A549 (cell line): Measurements from ENCODE around the gene CTNNBL1.

ENCODE experiments used
- FOSL2 ChIP-seq, 2 experiments: fragments of 450-650 bp in 1 of 2; fragments of >200 bp in 1 of 2; sonication (Bioruptor Twin) in 1 of 2; formaldehyde crosslinking; IDR thresholded peaks; 2 replicates each; pipeline versions ENCODE4 v1.5.0 to v1.6.1; 2016 to 2020; ENCODE audit warnings: mild to moderate bottlenecking in 1 of 2, moderate library complexity in 1 of 2
- TF ChIP-seq, protein P1 (sequence below): fragments of >200 bp; sonication (Bioruptor Twin); formaldehyde crosslinking; IDR thresholded peaks from 3 replicates; pipeline ENCODE4 v1.5.1; 2016

DNA sequence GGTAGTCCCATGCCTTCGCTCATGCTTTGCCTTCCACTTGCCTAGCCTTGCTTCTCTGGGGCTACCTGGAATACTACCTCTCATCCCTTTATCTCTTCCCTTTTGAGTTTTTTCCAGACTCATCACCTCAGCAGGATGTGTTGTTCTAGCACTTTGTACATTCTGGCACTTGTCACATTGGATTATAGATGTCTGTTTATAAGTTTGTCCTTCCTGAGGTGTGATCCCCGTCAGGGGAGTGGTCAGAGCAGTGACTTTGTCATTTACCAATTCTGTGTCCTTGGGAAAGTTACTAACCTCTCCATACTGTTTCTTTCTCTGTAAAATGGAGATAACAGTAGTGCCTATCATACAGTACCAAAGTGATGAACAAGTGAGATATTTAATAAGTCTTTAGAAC lies 66.5 kb downstream of the CTNNBL1 start:
- TF ChIP-seq FOSL2 (IDR thresholded peaks at IDR 0.05) (no peak), FOSL2 (CRISPR knock-in tag; IDR thresholded peaks at IDR 0.05) (no peak)
- TF ChIP-seq, protein P1, sequence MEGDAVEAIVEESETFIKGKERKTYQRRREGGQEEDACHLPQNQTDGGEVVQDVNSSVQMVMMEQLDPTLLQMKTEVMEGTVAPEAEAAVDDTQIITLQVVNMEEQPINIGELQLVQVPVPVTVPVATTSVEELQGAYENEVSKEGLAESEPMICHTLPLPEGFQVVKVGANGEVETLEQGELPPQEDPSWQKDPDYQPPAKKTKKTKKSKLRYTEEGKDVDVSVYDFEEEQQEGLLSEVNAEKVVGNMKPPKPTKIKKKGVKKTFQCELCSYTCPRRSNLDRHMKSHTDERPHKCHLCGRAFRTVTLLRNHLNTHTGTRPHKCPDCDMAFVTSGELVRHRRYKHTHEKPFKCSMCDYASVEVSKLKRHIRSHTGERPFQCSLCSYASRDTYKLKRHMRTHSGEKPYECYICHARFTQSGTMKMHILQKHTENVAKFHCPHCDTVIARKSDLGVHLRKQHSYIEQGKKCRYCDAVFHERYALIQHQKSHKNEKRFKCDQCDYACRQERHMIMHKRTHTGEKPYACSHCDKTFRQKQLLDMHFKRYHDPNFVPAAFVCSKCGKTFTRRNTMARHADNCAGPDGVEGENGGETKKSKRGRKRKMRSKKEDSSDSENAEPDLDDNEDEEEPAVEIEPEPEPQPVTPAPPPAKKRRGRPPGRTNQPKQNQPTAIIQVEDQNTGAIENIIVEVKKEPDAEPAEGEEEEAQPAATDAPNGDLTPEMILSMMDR = no peak
